Measurements from ENCODE around the gene ZBTB47.

ZBTB47 gene

GRCh38 chr3:42696356-42697288, 43.1 kb downstream of the ZBTB47 start:
- DNase-seq (ENCODE audit: low read depth): no peak
- TF ChIP-seq POLR2A (IDR thresholded peaks at IDR 0.05; ENCODE audit: extremely low read depth, insufficient read length): no peak
- no peak overlapping the region for H3K4me3 ChIP-seq (ENCODE audit: low read depth, low read length)

- TF ChIP-seq MYC (IDR thresholded peaks at IDR 0.05; ENCODE audit: low read depth, low read length) (no peak), MAX (IDR thresholded peaks at IDR 0.05; ENCODE audit: low read depth, low read length) (no peak)
- no peak for DNase-seq (ENCODE audit: low read depth)
- no peak overlapping the region for H3K4me3 ChIP-seq (ENCODE audit: low read depth, low read length)
Measured at GRCh38 chr3:42697289-42698051, 44.0 kb downstream of the ZBTB47 start.

- H3K4me3 ChIP-seq (ENCODE audit: low read depth, low read length): no peak overlapping the region
- TF ChIP-seq MAX (IDR thresholded peaks at IDR 0.05; ENCODE audit: low read depth, low read length): no peak
- no peak for TF ChIP-seq POLR2A (IDR thresholded peaks at IDR 0.05; ENCODE audit: extremely low read depth, insufficient read length)
- no peak for TF ChIP-seq CTCF (IDR thresholded peaks at IDR 0.05; ENCODE audit: low read depth, low read length)
- TF ChIP-seq MYC (IDR thresholded peaks at IDR 0.05; ENCODE audit: low read depth, low read length): no peak
- no peak for DNase-seq (ENCODE audit: low read depth)
Measured at GRCh38 chr3:42698216-42698910, 44.9 kb downstream of the ZBTB47 start.

- no peak for TF ChIP-seq POLR2A (IDR thresholded peaks at IDR 0.05; ENCODE audit: extremely low read depth, insufficient read length)
- no peak for TF ChIP-seq CTCF (IDR thresholded peaks at IDR 0.05; ENCODE audit: low read depth, low read length)
- H3K4me3 ChIP-seq (ENCODE audit: low read depth, low read length): no peak overlapping the region
- DNase-seq (ENCODE audit: low read depth): peak; percentile 12
Measured at GRCh38 chr3:42698911-42699230, 45.4 kb downstream of the ZBTB47 start.

- peak; percentile 46 for DNase-seq (ENCODE audit: low read depth)
- no peak overlapping the region for H3K4me3 ChIP-seq (ENCODE audit: low read depth, low read length)
- TF ChIP-seq POLR2A (IDR thresholded peaks at IDR 0.05; ENCODE audit: extremely low read depth, insufficient read length) (no peak), MAX (IDR thresholded peaks at IDR 0.05; ENCODE audit: low read depth, low read length) (no peak), CTCF (IDR thresholded peaks at IDR 0.05; ENCODE audit: low read depth, low read length) (no peak), MYC (IDR thresholded peaks at IDR 0.05; ENCODE audit: low read depth, low read length) (no peak)
Measured at GRCh38 chr3:42699511-42699971, 46.0 kb downstream of the ZBTB47 start.

- TF ChIP-seq MAX (IDR thresholded peaks at IDR 0.05; ENCODE audit: low read depth, low read length) (no peak), MYC (IDR thresholded peaks at IDR 0.05; ENCODE audit: low read depth, low read length) (no peak), CTCF (IDR thresholded peaks at IDR 0.05; ENCODE audit: low read depth, low read length) (no peak), POLR2A (IDR thresholded peaks at IDR 0.05; ENCODE audit: extremely low read depth, insufficient read length) (no peak)
- no peak for DNase-seq (ENCODE audit: low read depth)
- H3K4me3 ChIP-seq (ENCODE audit: low read depth, low read length): no peak overlapping the region
Measured at GRCh38 chr3:42700366-42701288, 47.1 kb downstream of the ZBTB47 start.

All from NB4 (cell line).